SK-N-SH (cell line): Measurements from ENCODE around the gene ATP5F1D.

Source experiments
- CTCF ChIP-seq: fragments of 200-600 bp; sonication (generic); IDR thresholded peaks from 2 replicates; pipeline ENCODE4 v1.6.1; 2017; ENCODE audit warnings: antibody characterized with exemption, mild to moderate bottlenecking, moderate library complexity
- POLR2AphosphoS5 ChIP-seq: IDR thresholded peaks from 2 replicates; pipeline ENCODE4 v1.6.1; 2012; ENCODE audit warnings: low read depth, low read length
- RCOR1 ChIP-seq: fragments of 150-350 bp; IDR thresholded peaks from 2 replicates; pipeline ENCODE4 v1.6.1; 2017; ENCODE audit warnings: antibody characterized with exemption, low read length
- TF ChIP-seq, protein P1 (sequence below): IDR thresholded peaks from 2 replicates; pipeline ENCODE4 v1.4.0; 2012; ENCODE audit warnings: low read depth

DNA sequence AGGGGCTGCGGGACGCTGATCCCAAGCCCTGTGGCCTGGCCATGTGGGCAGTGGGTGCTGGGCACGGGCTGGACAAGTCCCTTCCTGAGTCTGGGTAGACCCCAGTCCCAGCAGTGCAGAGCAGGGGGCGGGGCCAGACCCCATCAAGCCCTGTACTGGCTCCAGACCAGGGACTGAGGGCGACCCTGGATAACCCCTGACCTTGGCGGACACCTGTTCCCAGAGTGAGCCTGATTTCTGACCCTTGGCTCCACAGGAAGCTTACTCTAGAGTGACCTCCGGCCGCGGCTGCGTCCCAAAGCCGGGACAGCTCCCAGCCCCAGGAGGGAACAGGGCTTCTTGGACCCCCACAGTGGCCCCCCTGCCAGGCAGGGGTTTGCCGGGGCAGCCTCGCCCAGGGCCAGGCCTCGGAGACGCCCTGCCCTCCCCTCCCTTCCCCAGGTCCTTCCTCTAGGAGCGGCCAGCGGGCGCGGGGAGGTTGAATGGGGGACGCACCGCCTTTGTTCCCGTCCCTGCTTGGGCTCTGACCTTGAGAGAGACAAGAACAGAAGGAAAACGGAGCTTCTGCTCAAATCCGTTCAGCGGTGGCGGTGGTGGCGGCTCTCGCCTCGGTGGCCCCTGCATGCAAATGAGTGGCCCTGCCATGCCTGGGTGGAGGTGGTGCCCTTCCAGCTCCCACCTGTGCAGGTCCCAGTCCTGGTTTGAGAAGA is 41.8 kb downstream of the ATP5F1D start:
- TF ChIP-seq CTCF (no peak), RCOR1 (no peak), POLR2AphosphoS5 (no peak)
- TF ChIP-seq, protein P1, sequence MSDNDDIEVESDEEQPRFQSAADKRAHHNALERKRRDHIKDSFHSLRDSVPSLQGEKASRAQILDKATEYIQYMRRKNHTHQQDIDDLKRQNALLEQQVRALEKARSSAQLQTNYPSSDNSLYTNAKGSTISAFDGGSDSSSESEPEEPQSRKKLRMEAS = no peak
